SK-N-MC (cell line): Measurements from ENCODE around the gene CLASRP.

Source experiments
- FOXP2 ChIP-seq: optimal IDR thresholded peaks from 2 replicates; pipeline ENCODE3; 2011; ENCODE audit warnings: mild to moderate bottlenecking, moderate library complexity; ENCODE audit not compliant: insufficient read depth; ENCODE audit errors: extremely low read length, control extremely low read depth
- POLR2AphosphoS5 ChIP-seq: IDR thresholded peaks from 2 replicates; pipeline ENCODE4 v1.6.1; 2012; ENCODE audit warnings: mild to moderate bottlenecking, low read depth, low read length, borderline replicate concordance

- TF ChIP-seq FOXP2: no peak
- peak; percentile 97 for TF ChIP-seq POLR2AphosphoS5
Measured at GRCh38 chr19:45038931-45039893, at the start of gene CLASRP.
